ENCODE data around the gene LCA5.

DNA sequence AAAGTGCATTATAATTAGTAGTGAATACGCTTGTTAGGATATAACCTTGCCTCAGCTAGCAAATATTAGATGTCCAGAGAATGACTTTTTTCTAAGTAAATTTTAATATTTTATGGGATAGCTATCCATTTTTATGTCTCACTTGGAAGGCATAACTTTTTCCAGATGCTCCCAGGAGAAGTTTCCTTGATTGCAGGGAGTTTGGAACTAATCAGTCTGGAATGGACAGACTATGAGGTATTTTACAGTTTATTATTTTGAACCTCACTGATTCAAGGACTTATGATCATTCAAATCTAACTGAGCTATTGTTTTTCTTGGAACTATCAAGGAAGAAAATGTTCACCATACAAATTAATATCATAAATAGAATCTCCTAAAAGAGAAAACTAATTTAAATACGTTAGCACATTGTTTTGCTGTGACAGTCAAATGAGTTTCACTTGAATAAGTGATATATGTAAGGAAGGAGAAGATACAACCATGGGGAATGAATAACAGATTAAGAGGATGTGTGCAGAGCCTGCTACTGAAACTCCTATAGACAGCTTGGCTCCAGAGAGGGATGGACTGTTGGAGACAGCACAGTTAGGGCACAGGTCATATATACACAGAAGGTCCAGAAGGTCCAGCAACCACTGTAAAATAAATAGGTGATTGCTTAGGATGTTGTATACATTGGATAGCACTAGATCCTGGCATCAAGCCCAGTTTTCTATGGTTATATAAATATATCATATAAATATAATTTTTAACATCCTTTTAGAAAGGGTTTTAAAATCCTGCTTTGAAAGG, 20.6 kb upstream of the LCA5 start:
- TF ChIP-seq, protein P1, sequence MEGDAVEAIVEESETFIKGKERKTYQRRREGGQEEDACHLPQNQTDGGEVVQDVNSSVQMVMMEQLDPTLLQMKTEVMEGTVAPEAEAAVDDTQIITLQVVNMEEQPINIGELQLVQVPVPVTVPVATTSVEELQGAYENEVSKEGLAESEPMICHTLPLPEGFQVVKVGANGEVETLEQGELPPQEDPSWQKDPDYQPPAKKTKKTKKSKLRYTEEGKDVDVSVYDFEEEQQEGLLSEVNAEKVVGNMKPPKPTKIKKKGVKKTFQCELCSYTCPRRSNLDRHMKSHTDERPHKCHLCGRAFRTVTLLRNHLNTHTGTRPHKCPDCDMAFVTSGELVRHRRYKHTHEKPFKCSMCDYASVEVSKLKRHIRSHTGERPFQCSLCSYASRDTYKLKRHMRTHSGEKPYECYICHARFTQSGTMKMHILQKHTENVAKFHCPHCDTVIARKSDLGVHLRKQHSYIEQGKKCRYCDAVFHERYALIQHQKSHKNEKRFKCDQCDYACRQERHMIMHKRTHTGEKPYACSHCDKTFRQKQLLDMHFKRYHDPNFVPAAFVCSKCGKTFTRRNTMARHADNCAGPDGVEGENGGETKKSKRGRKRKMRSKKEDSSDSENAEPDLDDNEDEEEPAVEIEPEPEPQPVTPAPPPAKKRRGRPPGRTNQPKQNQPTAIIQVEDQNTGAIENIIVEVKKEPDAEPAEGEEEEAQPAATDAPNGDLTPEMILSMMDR (IDR thresholded peaks at IDR 0.05), result no peak
- TF ChIP-seq EZH2 (IDR thresholded peaks at IDR 0.05; ENCODE audit: borderline replicate concordance, insufficient read depth, low read depth, low read length, poor library complexity, severe bottlenecking), result no peak

Measured in B cell (primary cell).